ENCODE measurements around the gene TMEM184C.
A peak's percentile ranks its signal among the peaks of the same experiment; 100 is the strongest.

Gene TMEM184C

GRCh38 chr4:147617173-147617840, at the start of gene TMEM184C:
TSS of gene TMEM184C (plus strand) at chr4:147617397. CDS start at chr4:147617957, 560 bp downstream.
- DNase-seq (ENCODE audit: low read depth, low spot score), result peak; percentile 76

- DNase-seq (ENCODE audit: low read depth, low spot score), result no peak
Measured at GRCh38 chr4:147570616-147571015, 46.6 kb upstream of the TMEM184C start.

GRCh38 chr4:147571036-147571770, 46.0 kb upstream of the TMEM184C start:
- DNase-seq (ENCODE audit: low read depth, low spot score), result no peak

GRCh38 chr4:147576084-147576483, 41.1 kb upstream of the TMEM184C start:
- no peak for DNase-seq (ENCODE audit: low read depth, low spot score)

- DNase-seq (ENCODE audit: low read depth, low spot score), result peak; percentile 89
Measured at GRCh38 chr4:147578051-147578476, 39.1 kb upstream of the TMEM184C start.

GRCh38 chr4:147578593-147578992, 38.6 kb upstream of the TMEM184C start:
- no peak for DNase-seq (ENCODE audit: low read depth, low spot score)

- DNase-seq (ENCODE audit: low read depth, low spot score), result no peak
Measured at GRCh38 chr4:147580396-147580795, 36.8 kb upstream of the TMEM184C start.

- DNase-seq (ENCODE audit: low read depth, low spot score), result no peak
Measured at GRCh38 chr4:147581606-147582350, 35.4 kb upstream of the TMEM184C start.

GRCh38 chr4:147582386-147583060, 34.7 kb upstream of the TMEM184C start:
- DNase-seq (ENCODE audit: low read depth, low spot score), result no peak

GRCh38 chr4:147583876-147584275, 33.3 kb upstream of the TMEM184C start:
- DNase-seq (ENCODE audit: low read depth, low spot score), result no peak

- DNase-seq (ENCODE audit: low read depth, low spot score), result no peak
Measured at GRCh38 chr4:147586032-147586431, 31.2 kb upstream of the TMEM184C start.

GRCh38 chr4:147586637-147587036, 30.6 kb upstream of the TMEM184C start:
- DNase-seq (ENCODE audit: low read depth, low spot score), result no peak

GRCh38 chr4:147587041-147587440, 30.2 kb upstream of the TMEM184C start:
- no peak for DNase-seq (ENCODE audit: low read depth, low spot score)

GRCh38 chr4:147589586-147589985, 27.6 kb upstream of the TMEM184C start:
- DNase-seq (ENCODE audit: low read depth, low spot score), result peak; percentile 69

- peak; percentile 69 for DNase-seq (ENCODE audit: low read depth, low spot score)
Measured at GRCh38 chr4:147590249-147590920, 26.8 kb upstream of the TMEM184C start.

- DNase-seq (ENCODE audit: low read depth, low spot score), result no peak
Measured at GRCh38 chr4:147591106-147591505, 26.1 kb upstream of the TMEM184C start.

- no peak for DNase-seq (ENCODE audit: low read depth, low spot score)
Measured at GRCh38 chr4:147594107-147594506, 23.1 kb upstream of the TMEM184C start.

- no peak for DNase-seq (ENCODE audit: low read depth, low spot score)
Measured at GRCh38 chr4:147594578-147594977, 22.6 kb upstream of the TMEM184C start.

GRCh38 chr4:147596377-147596776, 20.8 kb upstream of the TMEM184C start:
- no peak for DNase-seq (ENCODE audit: low read depth, low spot score)

GRCh38 chr4:147596981-147597380, 20.2 kb upstream of the TMEM184C start:
- no peak for DNase-seq (ENCODE audit: low read depth, low spot score)

- DNase-seq (ENCODE audit: low read depth, low spot score), result no peak
Measured at GRCh38 chr4:147597561-147597960, 19.6 kb upstream of the TMEM184C start.
